Measurements from ENCODE around the gene ACAD8. TPM values are rescaled to one million over a fixed set of nuclear protein-coding genes. Genes with fewer than 3 reads are reported as not detected.
A peak's percentile ranks its signal among the peaks of the same experiment; 100 is the strongest.

Gene ACAD8
- total RNA-seq, 1 donor from 2014 or later: 14.9 TPM

DNA sequence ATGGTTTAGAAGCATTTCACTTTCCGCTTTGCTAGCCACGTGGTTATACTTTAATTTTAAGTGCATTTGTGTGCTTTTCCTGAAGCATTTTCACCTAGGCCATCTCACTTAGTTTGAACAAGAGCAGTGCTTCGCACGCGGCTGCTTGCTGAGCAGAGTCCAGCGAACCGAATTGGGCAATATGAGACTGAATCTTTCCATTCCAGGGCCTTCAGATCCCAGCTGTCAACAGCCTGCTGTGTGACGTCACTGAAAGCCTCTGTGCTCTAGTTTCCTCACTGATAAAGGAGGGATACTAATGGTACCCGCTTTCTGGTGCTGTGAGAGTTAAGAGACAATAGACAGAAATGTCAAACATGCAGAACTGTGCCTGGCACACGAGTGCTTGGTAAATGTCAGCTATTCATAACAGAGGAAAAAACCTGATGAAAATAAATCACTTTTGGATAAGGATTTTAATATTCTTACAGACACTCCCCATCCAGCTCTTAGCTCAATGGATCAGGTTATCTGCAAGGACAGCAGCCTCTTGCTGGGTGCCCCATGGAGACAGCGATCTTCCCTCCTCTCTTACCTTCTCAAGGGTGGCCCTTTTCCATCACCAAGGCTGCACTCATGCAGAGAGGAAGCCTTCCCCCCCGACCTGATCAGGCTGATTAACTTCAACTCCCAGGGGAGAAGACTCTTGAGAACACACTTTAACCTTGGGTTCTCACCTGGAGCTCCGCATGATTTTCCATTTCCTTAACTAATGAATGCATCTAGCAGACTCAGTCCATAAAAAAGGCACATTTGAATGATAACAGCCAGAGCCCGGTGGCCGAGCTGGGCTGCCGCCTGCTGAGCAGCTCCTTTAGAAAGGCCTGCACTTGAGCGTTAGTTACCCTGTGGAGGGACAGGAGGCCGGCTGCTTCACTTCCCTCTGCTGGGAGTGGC, 19.3 kb downstream of the ACAD8 start:
- Mint-ChIP-seq H3K4me3 (ENCODE audit: unreplicated experiment) (no peak overlapping the region), H3K27me3 (ENCODE audit: low read depth) (peaks cover 59% of the 10 kb centered on the region), H3K4me1 (ENCODE audit: low read depth) (peaks cover 15% of the 10 kb centered on the region), H3K36me3 (ENCODE audit: low read depth) (peaks cover 2% of the 10 kb centered on the region), H3K27ac (ENCODE audit: unreplicated experiment) (no peak overlapping the region), H3K9me3 (ENCODE audit: low read depth) (no peaks in the 10 kb centered on the region)
- no peak for DNase-seq (ENCODE audit: low spot score)
- TF ChIP-seq, protein P1, sequence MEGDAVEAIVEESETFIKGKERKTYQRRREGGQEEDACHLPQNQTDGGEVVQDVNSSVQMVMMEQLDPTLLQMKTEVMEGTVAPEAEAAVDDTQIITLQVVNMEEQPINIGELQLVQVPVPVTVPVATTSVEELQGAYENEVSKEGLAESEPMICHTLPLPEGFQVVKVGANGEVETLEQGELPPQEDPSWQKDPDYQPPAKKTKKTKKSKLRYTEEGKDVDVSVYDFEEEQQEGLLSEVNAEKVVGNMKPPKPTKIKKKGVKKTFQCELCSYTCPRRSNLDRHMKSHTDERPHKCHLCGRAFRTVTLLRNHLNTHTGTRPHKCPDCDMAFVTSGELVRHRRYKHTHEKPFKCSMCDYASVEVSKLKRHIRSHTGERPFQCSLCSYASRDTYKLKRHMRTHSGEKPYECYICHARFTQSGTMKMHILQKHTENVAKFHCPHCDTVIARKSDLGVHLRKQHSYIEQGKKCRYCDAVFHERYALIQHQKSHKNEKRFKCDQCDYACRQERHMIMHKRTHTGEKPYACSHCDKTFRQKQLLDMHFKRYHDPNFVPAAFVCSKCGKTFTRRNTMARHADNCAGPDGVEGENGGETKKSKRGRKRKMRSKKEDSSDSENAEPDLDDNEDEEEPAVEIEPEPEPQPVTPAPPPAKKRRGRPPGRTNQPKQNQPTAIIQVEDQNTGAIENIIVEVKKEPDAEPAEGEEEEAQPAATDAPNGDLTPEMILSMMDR (IDR thresholded peaks at IDR 0.05): no peak

DNA sequence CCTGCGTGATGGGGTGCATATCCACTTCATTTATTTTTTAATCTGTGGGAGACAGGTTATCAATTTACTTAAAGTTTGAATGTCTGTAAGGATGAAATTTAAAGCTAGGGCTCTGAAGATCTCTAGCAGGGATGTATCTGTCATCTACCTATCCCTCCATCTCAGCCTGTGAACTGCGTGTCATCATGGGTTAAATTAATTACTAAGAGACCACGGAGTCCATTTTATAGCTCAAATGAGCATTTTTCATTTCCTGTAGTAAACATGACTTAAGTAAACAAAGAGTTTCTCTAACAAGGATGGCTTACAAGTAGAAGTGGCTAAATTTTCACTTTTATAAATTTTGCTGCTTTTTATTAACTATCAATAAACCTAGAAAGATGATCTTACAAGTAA, 19.9 kb downstream of the ACAD8 start:
- no peak for DNase-seq (ENCODE audit: low spot score)
- Mint-ChIP-seq H3K4me3 (ENCODE audit: unreplicated experiment) (no peak overlapping the region), H3K9me3 (ENCODE audit: low read depth) (no peaks in the 10 kb centered on the region), H3K36me3 (ENCODE audit: low read depth) (peaks cover 2% of the 10 kb centered on the region), H3K27me3 (ENCODE audit: low read depth) (peaks cover 64% of the 10 kb centered on the region), H3K4me1 (ENCODE audit: low read depth) (peaks cover 15% of the 10 kb centered on the region), H3K27ac (ENCODE audit: unreplicated experiment) (no peak overlapping the region)
- TF ChIP-seq, protein P1 (IDR thresholded peaks at IDR 0.05): no peak

DNA sequence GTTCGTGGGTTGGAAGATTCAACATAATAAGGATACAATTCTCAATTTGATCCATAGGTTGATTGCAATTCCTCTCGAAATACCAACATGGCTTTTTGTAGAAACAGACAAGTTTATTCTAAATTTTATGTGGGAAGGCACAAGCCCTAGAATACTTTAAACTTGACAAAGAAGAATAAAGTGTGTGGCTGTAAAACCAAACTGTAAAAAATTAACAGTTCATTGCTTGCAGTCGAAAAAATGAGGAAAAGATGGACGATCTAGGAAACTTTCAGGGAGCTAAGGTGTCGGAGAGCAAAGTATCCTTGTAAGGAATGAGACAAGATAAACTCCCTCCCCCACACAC, 21.8 kb downstream of the ACAD8 start:
- H3K27ac Mint-ChIP-seq (ENCODE audit: unreplicated experiment): no peak overlapping the region

DNA sequence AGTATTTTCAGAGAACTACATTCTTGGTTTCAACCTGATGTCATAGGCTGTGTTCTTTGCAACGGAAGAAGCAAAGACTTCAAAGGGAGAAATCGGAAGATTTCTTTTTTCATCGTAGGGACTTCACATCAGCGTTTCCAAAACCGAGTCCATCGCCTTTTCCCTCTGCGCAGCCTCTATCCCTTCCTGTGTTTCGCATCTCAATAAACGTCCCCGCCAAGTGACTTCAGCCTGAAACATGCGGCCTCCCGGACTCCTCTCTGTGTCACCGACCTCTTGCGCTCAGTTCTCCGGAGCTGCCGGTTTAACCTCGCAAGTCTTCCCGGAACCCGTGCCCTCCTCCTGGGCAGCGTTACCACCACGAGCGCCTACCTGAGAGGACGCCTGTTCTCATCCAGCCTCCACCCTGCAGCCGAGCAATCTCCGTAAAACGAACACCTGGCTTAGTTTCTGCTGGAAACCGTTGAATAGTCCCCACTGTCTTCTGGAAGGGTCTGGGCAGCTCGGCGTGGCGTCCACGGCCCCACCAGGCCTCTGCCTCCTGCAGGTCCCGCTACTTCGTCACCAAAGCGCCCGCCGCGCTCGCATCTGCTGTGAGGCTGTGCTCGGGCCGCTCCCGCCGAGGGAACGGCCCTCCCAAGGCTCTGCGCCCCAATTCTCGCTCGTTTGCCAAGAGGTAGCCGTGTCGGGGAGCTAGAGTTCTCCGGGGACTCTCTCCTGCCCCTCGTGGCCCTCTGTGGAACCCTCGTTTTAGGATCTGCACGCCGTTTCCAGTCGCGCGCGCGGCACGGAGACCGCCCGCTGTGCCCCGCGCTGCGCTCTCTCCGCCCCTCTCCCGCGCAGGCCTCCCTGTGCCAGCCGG, 22.4 kb downstream of the ACAD8 start, which contains the start of gene GLB1L3:
Gene GLB1L3, plus strand, starts transcription at position 846 of the 862 bp plus-strand sequence. CDS start 362 bp downstream, outside the sequence.
- peaks cover 15% of the 10 kb centered on the region for H3K4me1 Mint-ChIP-seq (ENCODE audit: low read depth)
- H3K4me3 Mint-ChIP-seq (ENCODE audit: unreplicated experiment): peak within 1 kb of the TSS; percentile 67
- DNase-seq (ENCODE audit: low spot score): no peak
- H3K36me3 Mint-ChIP-seq (ENCODE audit: low read depth): peaks cover 2% of the 10 kb centered on the region
- H3K27ac Mint-ChIP-seq (ENCODE audit: unreplicated experiment): no peak within 1 kb of the TSS
- H3K9me3 Mint-ChIP-seq (ENCODE audit: low read depth): peaks cover 4% of the 10 kb centered on the region
- H3K27me3 Mint-ChIP-seq (ENCODE audit: low read depth): peaks cover 73% of the 10 kb centered on the region
- TF ChIP-seq, protein P1 (IDR thresholded peaks at IDR 0.05): peak; percentile 63

More for the DNA sequence above, 21.8 kb downstream of the ACAD8 start:
- DNase-seq (ENCODE audit: low spot score): no peak
- peaks cover 15% of the 10 kb centered on the region for H3K4me1 Mint-ChIP-seq (ENCODE audit: low read depth)
- H3K9me3 Mint-ChIP-seq (ENCODE audit: low read depth): peaks cover 4% of the 10 kb centered on the region
- H3K4me3 Mint-ChIP-seq (ENCODE audit: unreplicated experiment): peak overlapping the region; percentile 67
- H3K27me3 Mint-ChIP-seq (ENCODE audit: low read depth): peaks cover 74% of the 10 kb centered on the region
- TF ChIP-seq, protein P1 (IDR thresholded peaks at IDR 0.05): no peak
- peaks cover 2% of the 10 kb centered on the region for H3K36me3 Mint-ChIP-seq (ENCODE audit: low read depth)
